Osteoblast (primary cell): ENCODE data around the gene ARHGAP18. TPM values are rescaled to one million over a fixed set of nuclear protein-coding genes. Genes with fewer than 3 reads are reported as not detected.
A peak's percentile ranks its signal among the peaks of the same experiment; 100 is the strongest.

Source experiments
- DNase-seq: peaks from one replicate; pipeline ENCODE4 v3.0.0; 2011; ENCODE audit warnings: low spot score, mixed read lengths; ENCODE audit not compliant: insufficient read length; ENCODE audit errors: missing footprints
- H2AFZ ChIP-seq: 2 replicates; pipeline ENCODE4 v1.6.0; 2011; ENCODE audit warnings: mild to moderate bottlenecking, low read length
- H3K27ac ChIP-seq: 2 replicates; pipeline ENCODE4 v1.5.1; 2011; ENCODE audit warnings: mild to moderate bottlenecking, low read depth, low read length, moderate library complexity
- H3K27me3 ChIP-seq: 2 replicates; pipeline ENCODE4 v1.6.0; 2012; ENCODE audit warnings: mild to moderate bottlenecking, control low read depth, inconsistent platforms, low read length, moderate library complexity; ENCODE audit not compliant: insufficient read depth
- H3K36me3 ChIP-seq: 2 replicates; pipeline ENCODE4 v1.5.1; 2011; ENCODE audit warnings: mild to moderate bottlenecking, low read length, control low read depth, moderate library complexity; ENCODE audit not compliant: insufficient read depth
- H3K4me1 ChIP-seq: 2 replicates; pipeline ENCODE4 v1.5.1; 2011; ENCODE audit warnings: mild to moderate bottlenecking, low read length, control low read depth, moderate library complexity; ENCODE audit not compliant: insufficient read depth
- H3K4me2 ChIP-seq: 2 replicates; pipeline ENCODE4 v1.6.0; 2011; ENCODE audit warnings: mild to moderate bottlenecking, low read length; ENCODE audit not compliant: insufficient read depth
- H3K4me3 ChIP-seq: fragments of 200-600 bp; sonication (generic); 3 replicates; pipeline ENCODE4 v1.5.1; 2012; ENCODE audit warnings: mild to moderate bottlenecking, low read length, inconsistent platforms; ENCODE audit not compliant: insufficient read depth
- H3K79me2 ChIP-seq: 2 replicates; pipeline ENCODE4 v1.6.0; 2012; ENCODE audit warnings: mild to moderate bottlenecking, low read length, control low read depth, inconsistent platforms; ENCODE audit not compliant: insufficient read depth
- H3K9me3 ChIP-seq: 2 replicates; pipeline ENCODE4 v1.5.1; 2011; ENCODE audit warnings: low read depth, low read length, control low read depth
- H4K20me1 ChIP-seq: 2 replicates; pipeline ENCODE4 v1.6.0; 2012; ENCODE audit warnings: mild to moderate bottlenecking, low read length, control low read depth; ENCODE audit not compliant: insufficient read depth
- total RNA-seq: library from RNA; depleted of rRNA; stranded (reverse); fragments of >200 nt; gene quantifications from 2 replicates; pipeline ENCODE4 v1.2.3, GENCODE V29; 2012
- TF ChIP-seq, protein P1 (sequence below): IDR thresholded peaks from 2 replicates; pipeline ENCODE4 v1.5.1; 2011; ENCODE audit warnings: mild to moderate bottlenecking, low read depth, low read length, moderate library complexity; ENCODE audit errors: extremely low read depth

Gene ARHGAP18
- total RNA-seq, 1 donor: 21.0 TPM

GRCh38 chr6:129725341-129725740 lies 15.4 kb upstream of the ARHGAP18 start:
- no peaks in the 10 kb centered on the region for H3K9me3 ChIP-seq
- no peak for DNase-seq
- no peaks in the 10 kb centered on the region for H3K36me3 ChIP-seq
- no peaks in the 10 kb centered on the region for H3K27me3 ChIP-seq
- TF ChIP-seq, protein P1, sequence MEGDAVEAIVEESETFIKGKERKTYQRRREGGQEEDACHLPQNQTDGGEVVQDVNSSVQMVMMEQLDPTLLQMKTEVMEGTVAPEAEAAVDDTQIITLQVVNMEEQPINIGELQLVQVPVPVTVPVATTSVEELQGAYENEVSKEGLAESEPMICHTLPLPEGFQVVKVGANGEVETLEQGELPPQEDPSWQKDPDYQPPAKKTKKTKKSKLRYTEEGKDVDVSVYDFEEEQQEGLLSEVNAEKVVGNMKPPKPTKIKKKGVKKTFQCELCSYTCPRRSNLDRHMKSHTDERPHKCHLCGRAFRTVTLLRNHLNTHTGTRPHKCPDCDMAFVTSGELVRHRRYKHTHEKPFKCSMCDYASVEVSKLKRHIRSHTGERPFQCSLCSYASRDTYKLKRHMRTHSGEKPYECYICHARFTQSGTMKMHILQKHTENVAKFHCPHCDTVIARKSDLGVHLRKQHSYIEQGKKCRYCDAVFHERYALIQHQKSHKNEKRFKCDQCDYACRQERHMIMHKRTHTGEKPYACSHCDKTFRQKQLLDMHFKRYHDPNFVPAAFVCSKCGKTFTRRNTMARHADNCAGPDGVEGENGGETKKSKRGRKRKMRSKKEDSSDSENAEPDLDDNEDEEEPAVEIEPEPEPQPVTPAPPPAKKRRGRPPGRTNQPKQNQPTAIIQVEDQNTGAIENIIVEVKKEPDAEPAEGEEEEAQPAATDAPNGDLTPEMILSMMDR: no peak
- H3K4me1 ChIP-seq: no peaks in the 10 kb centered on the region
- no peaks in the 10 kb centered on the region for H3K79me2 ChIP-seq
- H2AFZ ChIP-seq: no peak overlapping the region
- H4K20me1 ChIP-seq: no peaks in the 10 kb centered on the region
- no peak overlapping the region for H3K4me3 ChIP-seq
- H3K4me2 ChIP-seq: no peak overlapping the region
- H3K27ac ChIP-seq: no peak overlapping the region

- H3K27me3 ChIP-seq: no peaks in the 10 kb centered on the region
- H3K36me3 ChIP-seq: no peaks in the 10 kb centered on the region
- DNase-seq: no peak
- no peaks in the 10 kb centered on the region for H3K79me2 ChIP-seq
- H3K4me3 ChIP-seq: no peak overlapping the region
- H3K4me1 ChIP-seq: peaks cover 6% of the 10 kb centered on the region
- H2AFZ ChIP-seq: peak overlapping the region; percentile 2
- no peaks in the 10 kb centered on the region for H4K20me1 ChIP-seq
- no peak overlapping the region for H3K4me2 ChIP-seq
- no peaks in the 10 kb centered on the region for H3K9me3 ChIP-seq
- no peak overlapping the region for H3K27ac ChIP-seq
- TF ChIP-seq, protein P1: no peak
Observed at GRCh38 chr6:129719692-129720091, 9.7 kb upstream of the ARHGAP18 start.

DNA sequence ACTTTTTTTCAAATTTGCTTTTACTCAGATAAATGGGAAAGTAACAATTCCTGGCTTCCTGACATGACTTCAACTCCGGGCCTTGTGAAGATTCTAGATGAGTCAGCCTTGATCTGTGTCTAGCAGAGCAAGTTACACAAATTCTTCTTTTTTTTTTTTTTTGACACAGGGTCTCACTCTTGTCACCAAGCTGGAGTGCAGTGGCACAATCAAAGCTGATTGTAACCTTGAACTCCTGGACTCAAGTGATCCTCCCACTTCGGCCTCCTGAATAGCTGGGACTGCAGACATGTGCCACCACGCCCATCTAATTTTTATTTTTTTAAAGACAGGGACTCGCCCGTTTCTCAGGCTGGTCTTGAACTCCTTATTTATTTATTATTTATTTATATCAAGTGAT lies 7.3 kb upstream of the ARHGAP18 start:
- H3K27ac ChIP-seq: no peak overlapping the region
- no peak overlapping the region for H3K4me3 ChIP-seq
- TF ChIP-seq, protein P1: no peak
- H3K4me2 ChIP-seq: peak overlapping the region; percentile 20
- H3K79me2 ChIP-seq: no peaks in the 10 kb centered on the region
- DNase-seq: no peak
- H2AFZ ChIP-seq: peak overlapping the region; percentile 54
- no peaks in the 10 kb centered on the region for H3K9me3 ChIP-seq
- no peaks in the 10 kb centered on the region for H4K20me1 ChIP-seq
- H3K4me1 ChIP-seq: peaks cover 6% of the 10 kb centered on the region
- H3K27me3 ChIP-seq: no peaks in the 10 kb centered on the region
- no peaks in the 10 kb centered on the region for H3K36me3 ChIP-seq

DNA sequence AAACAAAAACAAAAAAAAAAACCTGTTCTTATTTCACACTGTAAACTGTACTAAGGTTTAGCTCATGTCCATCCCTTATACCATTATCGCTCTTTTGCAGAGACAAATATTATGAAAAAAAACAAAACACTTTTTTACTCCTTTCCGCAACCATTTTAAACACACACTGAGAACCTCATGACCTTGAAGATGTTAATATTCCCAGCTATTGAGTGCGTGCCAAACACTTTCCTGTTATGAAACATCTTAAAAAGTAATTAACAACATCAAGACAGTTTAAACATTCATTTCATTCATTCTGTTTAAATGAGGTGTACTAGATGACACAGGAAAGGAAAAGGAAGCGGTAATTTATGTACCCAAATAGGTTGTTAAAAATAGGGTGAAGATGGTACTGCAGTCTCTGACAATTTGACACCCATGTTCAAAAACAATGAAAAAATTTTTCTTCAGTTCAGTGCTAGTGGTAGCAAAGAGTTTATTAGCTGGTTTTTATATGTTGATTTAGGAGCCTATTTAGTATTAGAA lies 3.9 kb upstream of the ARHGAP18 start:
- Histone ChIP-seq H2AFZ (no peak overlapping the region), H3K27ac (no peak overlapping the region), H3K9me3 (no peaks in the 10 kb centered on the region), H4K20me1 (no peaks in the 10 kb centered on the region), H3K4me3 (no peak overlapping the region), H3K27me3 (no peaks in the 10 kb centered on the region), H3K4me1 (peaks cover 12% of the 10 kb centered on the region), H3K36me3 (no peaks in the 10 kb centered on the region), H3K79me2 (peaks cover 11% of the 10 kb centered on the region), H3K4me2 (no peak overlapping the region)
- DNase-seq: no peak
- TF ChIP-seq, protein P1: no peak
